ENCODE measurements around the gene ALDH4A1.

The ALDH4A1 gene

GRCh38 chr1:18828224-18828623 is 74.1 kb downstream of the ALDH4A1 start:
- no peak for DNase-seq (ENCODE audit: low read depth)
- TF ChIP-seq, protein P1, sequence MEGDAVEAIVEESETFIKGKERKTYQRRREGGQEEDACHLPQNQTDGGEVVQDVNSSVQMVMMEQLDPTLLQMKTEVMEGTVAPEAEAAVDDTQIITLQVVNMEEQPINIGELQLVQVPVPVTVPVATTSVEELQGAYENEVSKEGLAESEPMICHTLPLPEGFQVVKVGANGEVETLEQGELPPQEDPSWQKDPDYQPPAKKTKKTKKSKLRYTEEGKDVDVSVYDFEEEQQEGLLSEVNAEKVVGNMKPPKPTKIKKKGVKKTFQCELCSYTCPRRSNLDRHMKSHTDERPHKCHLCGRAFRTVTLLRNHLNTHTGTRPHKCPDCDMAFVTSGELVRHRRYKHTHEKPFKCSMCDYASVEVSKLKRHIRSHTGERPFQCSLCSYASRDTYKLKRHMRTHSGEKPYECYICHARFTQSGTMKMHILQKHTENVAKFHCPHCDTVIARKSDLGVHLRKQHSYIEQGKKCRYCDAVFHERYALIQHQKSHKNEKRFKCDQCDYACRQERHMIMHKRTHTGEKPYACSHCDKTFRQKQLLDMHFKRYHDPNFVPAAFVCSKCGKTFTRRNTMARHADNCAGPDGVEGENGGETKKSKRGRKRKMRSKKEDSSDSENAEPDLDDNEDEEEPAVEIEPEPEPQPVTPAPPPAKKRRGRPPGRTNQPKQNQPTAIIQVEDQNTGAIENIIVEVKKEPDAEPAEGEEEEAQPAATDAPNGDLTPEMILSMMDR (IDR thresholded peaks at IDR 0.05; ENCODE audit: control insufficient read depth, extremely low read depth, insufficient read depth), result no peak
- no peak overlapping the region for H3K4me3 ChIP-seq (ENCODE audit: low read depth, low read length)

DNA sequence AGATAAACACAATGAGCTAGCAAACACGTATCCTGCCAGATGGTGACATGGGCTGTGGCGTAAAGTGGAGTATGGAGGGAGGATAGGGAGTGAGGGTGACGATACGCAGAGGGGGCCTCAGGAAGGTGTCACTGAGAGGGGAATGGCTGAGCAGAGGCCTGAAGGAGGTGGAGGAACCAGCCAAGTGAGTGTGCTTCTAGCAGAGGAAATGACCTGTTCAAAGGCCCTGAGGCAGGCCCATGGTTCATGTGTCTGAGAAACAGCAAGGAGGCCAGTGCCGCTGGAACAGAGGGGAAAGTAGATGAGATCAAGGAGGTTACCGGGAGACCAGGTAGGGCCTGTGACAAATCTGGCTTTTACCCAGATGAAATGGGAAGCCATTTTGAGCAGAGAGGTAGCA is 78.9 kb downstream of the ALDH4A1 start:
- TF ChIP-seq, protein P1 (IDR thresholded peaks at IDR 0.05; ENCODE audit: control insufficient read depth, extremely low read depth, insufficient read depth), result no peak
- no peak overlapping the region for H3K4me3 ChIP-seq (ENCODE audit: low read depth, low read length)
- DNase-seq (ENCODE audit: low read depth), result no peak

Data from LNCaP clone FGC (cell line).